Urothelium cell line (cell line): ENCODE measurements around the gene MYO7B.
A peak's percentile ranks its signal among the peaks of the same experiment; 100 is the strongest.

ENCODE experiments used
- DNase-seq: peaks from one replicate; pipeline ENCODE4 v3.0.0; 2011; ENCODE audit warnings: low spot score, mixed read lengths
- FAIRE-seq: peaks from 2 replicates; lab custom pipeline; 2011; peaks lifted over from hg19 to GRCh38; lab: Jason Lieb, UNC

The MYO7B gene

DNA sequence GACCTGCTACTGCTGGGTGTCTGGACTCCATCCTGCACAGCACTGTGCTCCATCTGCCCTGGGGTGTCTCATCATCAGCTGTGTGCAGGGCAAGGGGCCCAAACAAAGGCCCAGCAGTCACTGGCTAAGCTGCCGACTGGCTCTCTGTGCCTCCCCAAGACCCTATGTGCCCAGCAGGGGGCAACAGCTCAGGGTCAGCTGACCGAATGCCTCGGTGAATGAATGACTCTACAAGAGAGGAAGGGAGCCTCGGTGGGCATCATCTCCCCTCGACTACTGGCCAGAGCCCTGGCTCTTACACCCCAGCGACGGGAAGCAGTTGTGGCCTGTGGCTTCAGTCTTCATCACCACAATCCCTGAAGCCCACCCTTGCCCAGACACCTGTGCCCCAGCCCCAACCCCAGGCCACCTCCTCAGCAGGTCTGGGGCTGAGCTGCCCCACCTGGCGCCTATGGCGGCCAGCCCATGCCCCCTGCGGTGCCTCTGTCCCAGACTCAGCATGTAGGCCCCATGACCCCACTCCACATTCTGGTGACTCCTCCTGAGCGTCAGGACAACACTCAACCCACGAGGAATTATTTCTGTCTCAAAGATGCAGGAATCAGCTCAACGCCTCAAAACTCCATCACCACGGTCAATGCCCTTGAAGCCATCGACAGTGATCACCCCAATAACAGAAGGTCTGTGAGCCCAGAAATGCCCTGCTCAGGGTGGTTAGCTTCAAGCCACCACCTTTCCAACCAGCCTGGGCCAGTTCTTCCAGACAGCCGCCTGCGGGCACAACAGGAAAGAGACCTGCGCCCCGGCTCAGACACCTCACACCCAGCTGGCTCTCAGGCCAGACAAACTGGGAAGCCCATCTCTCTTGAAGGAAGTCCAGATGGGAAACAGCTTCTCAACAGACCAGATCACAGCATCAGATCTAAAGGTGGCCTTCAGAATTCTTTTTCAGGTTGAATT is 108.9 kb downstream of the MYO7B start:
- FAIRE-seq, result peak; percentile 42

DNA sequence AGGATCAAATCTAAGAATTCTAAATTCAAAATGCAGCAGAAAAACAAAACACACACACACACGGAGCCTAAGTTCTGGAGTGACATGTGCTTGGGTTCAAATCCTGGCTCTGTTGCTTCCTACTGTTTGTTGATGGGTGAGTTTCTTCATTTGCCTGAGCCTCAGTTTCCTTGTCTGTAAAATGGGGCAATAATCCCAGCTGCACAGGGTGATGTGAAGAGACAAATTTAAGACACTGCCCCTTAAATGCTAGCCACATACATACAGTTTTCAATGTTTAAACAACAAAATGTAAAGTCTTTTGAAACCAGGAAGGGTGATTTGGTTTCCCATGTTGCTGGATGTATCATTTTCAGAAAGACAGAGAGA is 109.5 kb downstream of the MYO7B start:
- DNase-seq (no peak), FAIRE-seq (no peak)

More for the DNA sequence above, 108.9 kb downstream of the MYO7B start:
- no peak for DNase-seq

- no peak for DNase-seq
Measured at GRCh38 chr2:127645395-127646291, 110.2 kb downstream of the MYO7B start, which contains the start of gene GPR17. TSS of gene GPR17 (plus strand) at chr2:127646153. CDS start at chr2:127650736, 4,583 bp downstream.

GRCh38 chr2:127646487-127647241 is 111.2 kb downstream of the MYO7B start:
- DNase-seq (no peak), FAIRE-seq (no peak)

More at GRCh38 chr2:127645395-127646291, 110.2 kb downstream of the MYO7B start, which contains the start of gene GPR17:
- FAIRE-seq, result no peak

- DNase-seq (peak; percentile 58), FAIRE-seq (peak; percentile 73)
Measured at GRCh38 chr2:127647242-127648190, 112.0 kb downstream of the MYO7B start.

DNA sequence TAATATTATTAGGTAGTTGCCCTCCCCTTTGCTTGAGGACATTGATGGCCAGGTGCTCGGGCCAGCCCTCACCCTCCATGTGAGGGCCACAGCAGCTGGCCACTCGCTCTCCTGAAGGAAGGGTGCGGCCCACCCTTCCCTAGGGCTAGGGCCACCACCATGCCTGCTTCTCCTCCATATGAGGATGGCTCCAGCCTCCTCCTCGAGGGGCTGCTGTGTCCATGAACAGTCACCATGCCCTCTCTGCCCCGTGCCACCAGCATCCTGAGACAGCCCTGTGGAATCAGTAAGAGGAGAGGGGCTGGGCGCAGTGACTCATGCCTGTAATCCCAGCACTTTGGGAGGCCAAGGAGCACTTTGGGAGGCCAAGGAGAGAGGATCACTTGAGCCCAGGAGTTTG is 112.8 kb downstream of the MYO7B start:
- DNase-seq (no peak), FAIRE-seq (peak; percentile 52)

- FAIRE-seq, result no peak
- no peak for DNase-seq
Measured at GRCh38 chr2:127649100-127649611, 113.7 kb downstream of the MYO7B start.

DNA sequence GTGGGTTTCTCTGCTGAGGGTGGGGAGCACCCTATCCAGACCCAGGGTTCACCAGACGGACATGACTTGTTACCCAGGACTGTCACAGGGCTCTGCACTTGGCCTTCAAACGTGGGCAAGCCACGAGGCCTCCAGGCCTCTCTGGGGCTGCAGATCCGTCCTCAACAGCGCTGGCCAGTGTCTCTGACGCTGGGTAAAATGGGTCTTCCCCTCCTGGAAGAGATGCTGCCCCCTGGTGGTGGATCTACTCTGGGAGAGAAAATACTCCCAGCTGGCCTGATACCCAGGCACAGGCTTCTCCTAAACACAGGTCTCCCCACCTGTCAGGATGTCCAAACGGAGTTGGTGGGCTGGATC is 114.2 kb downstream of the MYO7B start:
- DNase-seq (peak; percentile 87), FAIRE-seq (peak; percentile 93)

- FAIRE-seq, result peak; percentile 20
- no peak for DNase-seq
Measured at GRCh38 chr2:127650041-127650784, 114.7 kb downstream of the MYO7B start.

DNA sequence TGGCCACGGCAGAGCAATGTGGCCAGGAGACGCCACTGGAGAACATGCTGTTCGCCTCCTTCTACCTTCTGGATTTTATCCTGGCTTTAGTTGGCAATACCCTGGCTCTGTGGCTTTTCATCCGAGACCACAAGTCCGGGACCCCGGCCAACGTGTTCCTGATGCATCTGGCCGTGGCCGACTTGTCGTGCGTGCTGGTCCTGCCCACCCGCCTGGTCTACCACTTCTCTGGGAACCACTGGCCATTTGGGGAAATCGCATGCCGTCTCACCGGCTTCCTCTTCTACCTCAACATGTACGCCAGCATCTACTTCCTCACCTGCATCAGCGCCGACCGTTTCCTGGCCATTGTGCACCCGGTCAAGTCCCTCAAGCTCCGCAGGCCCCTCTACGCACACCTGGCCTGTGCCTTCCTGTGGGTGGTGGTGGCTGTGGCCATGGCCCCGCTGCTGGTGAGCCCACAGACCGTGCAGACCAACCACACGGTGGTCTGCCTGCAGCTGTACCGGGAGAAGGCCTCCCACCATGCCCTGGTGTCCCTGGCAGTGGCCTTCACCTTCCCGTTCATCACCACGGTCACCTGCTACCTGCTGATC is 115.4 kb downstream of the MYO7B start:
- DNase-seq (no peak), FAIRE-seq (no peak)

- FAIRE-seq (no peak), DNase-seq (no peak)
Measured at GRCh38 chr2:127651381-127651809, 115.9 kb downstream of the MYO7B start.

DNA sequence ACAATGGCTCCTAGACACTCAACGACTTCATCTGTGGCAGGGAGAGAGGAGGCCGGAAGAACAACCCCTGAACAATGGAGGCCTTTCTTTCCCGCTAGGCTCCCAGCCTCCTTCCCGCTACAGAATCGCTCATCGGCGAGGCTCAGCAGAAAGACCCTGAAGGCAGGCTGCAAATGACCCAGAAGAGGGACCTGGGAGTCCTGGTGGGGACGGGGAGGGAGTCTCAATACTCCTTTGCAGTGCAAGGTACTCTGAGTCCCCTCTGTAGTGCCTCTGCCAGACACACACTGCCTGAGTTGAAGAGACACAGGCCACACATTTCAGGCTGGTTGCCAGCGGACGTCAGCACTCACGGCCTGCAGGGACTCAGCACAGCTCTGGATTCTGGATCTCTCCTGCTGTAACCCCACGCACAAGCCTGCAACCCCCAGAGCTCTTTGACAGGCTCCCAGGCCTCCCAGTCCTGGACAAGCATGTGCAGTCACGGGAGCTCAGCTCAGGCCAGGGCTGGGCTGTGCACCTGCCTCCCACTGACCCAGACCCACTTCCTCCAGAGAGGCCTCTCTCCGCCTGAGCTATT is 116.6 kb downstream of the MYO7B start:
- no peak for FAIRE-seq
- no peak for DNase-seq

- FAIRE-seq, result no peak
Measured at GRCh38 chr2:127652786-127653357, 117.4 kb downstream of the MYO7B start.

GRCh38 chr2:127653421-127654083 is 118.1 kb downstream of the MYO7B start:
- DNase-seq (no peak), FAIRE-seq (no peak)

More at GRCh38 chr2:127652786-127653357, 117.4 kb downstream of the MYO7B start:
- DNase-seq, result no peak

- peak; percentile 70 for FAIRE-seq
- no peak for DNase-seq
Measured at GRCh38 chr2:127654084-127654837, 118.8 kb downstream of the MYO7B start.

GRCh38 chr2:127654838-127655175 is 119.3 kb downstream of the MYO7B start:
- DNase-seq (no peak), FAIRE-seq (no peak)
